ENCODE measurements around the gene DGUOK.

GRCh38 chr2:73886357-73886756 is 40.3 kb upstream of the DGUOK start:
- TF ChIP-seq EZH2 (IDR thresholded peaks at IDR 0.05; ENCODE audit: borderline replicate concordance, low read length) (no peak), CTCF (conservative IDR thresholded peaks at IDR 0.05 in 1 of 2, IDR thresholded peaks at IDR 0.05 in 1 of 2; ENCODE audit: extremely low read depth in 1 of 2, insufficient read depth in 1 of 2, low read depth in 1 of 2, low read length in 2 of 2) (no peak)

Data from mammary epithelial cell (primary cell).